Urinary bladder (tissue), 4 donors: ENCODE measurements around the gene STS. TPM values are rescaled to one million over a fixed set of nuclear protein-coding genes. Genes with fewer than 3 reads are reported as not detected.

Experiments
- DNase-seq: peaks from one replicate; pipeline ENCODE4 v3.0.0-alpha.2; 2015; ENCODE audit errors: extremely low spot score
- H3K27ac ChIP-seq: one replicate; pipeline ENCODE4 v1.5.1; 2013; ENCODE audit warnings: low read depth, mild to moderate bottlenecking, moderate library complexity
- H3K36me3 ChIP-seq: one replicate; pipeline ENCODE4 v1.6.1; 2013; ENCODE audit warnings: mild to moderate bottlenecking, moderate library complexity; ENCODE audit not compliant: insufficient read depth
- H3K4me1 ChIP-seq: one replicate; pipeline ENCODE4 v1.6.1; 2013; ENCODE audit warnings: mild to moderate bottlenecking, moderate library complexity; ENCODE audit not compliant: insufficient read depth
- H3K4me3 ChIP-seq: one replicate; pipeline ENCODE4 v1.5.1; 2013; ENCODE audit warnings: low read depth, low read length
- WGBS: extraction: QIAGEN DNeasy Blood & Tissue Kit; methylation state at CpG from one replicate; pipeline ENCODE4 v1.1.7; 2013; 5-methylcytosine and 5-hydroxymethylcytosine counted together
- polyA plus RNA-seq: library from polyadenylated mRNA; stranded (reverse); fragments of 200-250 nt; gene quantifications from one replicate; pipeline ENCODE4 v1.2.3, GENCODE V29; 2013
- total RNA-seq: library from RNA; depleted of rRNA; stranded (reverse); fragments of >200 nt; gene quantifications from one replicate; pipeline ENCODE4 v1.2.3, GENCODE V29; 2014
- donor health status: healthy with polysubstance abuse.
- donor health status: healthy.

The STS gene, protein sequence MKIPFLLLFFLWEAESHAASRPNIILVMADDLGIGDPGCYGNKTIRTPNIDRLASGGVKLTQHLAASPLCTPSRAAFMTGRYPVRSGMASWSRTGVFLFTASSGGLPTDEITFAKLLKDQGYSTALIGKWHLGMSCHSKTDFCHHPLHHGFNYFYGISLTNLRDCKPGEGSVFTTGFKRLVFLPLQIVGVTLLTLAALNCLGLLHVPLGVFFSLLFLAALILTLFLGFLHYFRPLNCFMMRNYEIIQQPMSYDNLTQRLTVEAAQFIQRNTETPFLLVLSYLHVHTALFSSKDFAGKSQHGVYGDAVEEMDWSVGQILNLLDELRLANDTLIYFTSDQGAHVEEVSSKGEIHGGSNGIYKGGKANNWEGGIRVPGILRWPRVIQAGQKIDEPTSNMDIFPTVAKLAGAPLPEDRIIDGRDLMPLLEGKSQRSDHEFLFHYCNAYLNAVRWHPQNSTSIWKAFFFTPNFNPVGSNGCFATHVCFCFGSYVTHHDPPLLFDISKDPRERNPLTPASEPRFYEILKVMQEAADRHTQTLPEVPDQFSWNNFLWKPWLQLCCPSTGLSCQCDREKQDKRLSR
- 11.8 TPM for total RNA-seq
- 4.5 TPM for polyA plus RNA-seq

DNA sequence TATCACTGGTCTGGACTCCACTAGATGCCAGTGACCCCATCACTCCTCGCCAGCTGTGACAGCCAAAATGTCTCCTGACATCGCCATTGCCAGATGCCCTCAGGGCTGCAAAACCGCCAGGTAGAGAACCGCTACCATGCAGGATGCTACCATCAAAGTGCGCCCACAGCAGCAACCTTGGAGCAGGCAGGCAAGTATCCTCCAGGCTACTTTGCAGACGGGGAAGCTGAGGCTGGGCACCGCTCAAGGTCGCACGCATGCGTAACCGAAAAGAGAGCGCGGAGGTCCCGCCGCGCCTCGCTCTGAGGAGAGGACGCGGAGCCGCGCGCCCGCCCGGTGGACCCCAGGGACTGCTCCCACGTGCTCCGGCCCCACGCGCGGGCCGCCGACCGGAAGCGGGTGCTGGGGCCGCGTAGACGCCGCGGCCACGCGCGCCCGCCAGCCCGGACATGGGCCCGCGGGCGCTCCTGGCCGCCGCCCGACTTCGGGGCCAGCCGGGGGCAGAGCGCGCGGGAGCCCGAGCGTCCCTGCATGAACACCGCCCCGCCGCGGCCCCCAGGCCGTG lies at the start of gene STS:
STS (plus strand) TSS at position 300 of the 565 bp plus-strand sequence. CDS start 105,488 bp downstream, outside the sequence.
- H3K27ac ChIP-seq = peak within 1 kb of the TSS; percentile 95
- H3K4me3 ChIP-seq = peak within 1 kb of the TSS; percentile 72
- H3K4me1 ChIP-seq = no peaks in the 10 kb centered on the region
- no peak for DNase-seq
- H3K36me3 ChIP-seq = no peaks in the 10 kb centered on the region
- under 1% methylated on average over 61 of the region's 61 CpGs for WGBS

DNA sequence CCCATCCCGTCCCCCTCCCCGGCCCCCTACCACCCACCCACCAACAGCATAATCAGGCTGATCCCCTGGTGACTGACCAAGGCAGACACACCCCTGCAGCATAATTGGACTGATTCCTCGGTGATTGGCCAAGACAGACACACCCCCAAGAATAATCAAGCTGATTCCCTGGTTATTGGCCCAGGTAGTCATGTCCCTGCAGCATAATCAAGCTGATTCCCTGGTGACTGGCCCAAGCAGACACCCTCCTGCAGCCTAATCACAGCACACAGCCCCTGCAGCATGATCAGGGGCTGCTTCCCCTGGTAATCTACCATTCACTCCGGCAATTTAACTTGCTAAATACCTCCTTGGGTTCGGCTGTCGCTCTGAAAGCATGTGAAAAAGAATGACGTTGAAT lies 47.5 kb upstream of the STS start:
- no peak overlapping the region for H3K27ac ChIP-seq
- H3K36me3 ChIP-seq = no peaks in the 10 kb centered on the region
- no peaks in the 10 kb centered on the region for H3K4me1 ChIP-seq
- DNase-seq = no peak
- no peak overlapping the region for H3K4me3 ChIP-seq
- 83% methylated on average over 7 of the region's 7 CpGs for WGBS

GRCh38 chrX:7102119-7102518 lies 45.4 kb upstream of the STS start:
- no peak overlapping the region for H3K27ac ChIP-seq
- no peak for DNase-seq
- H3K4me1 ChIP-seq = no peaks in the 10 kb centered on the region
- 51% methylated on average over 3 of the region's 3 CpGs for WGBS
- no peak overlapping the region for H3K4me3 ChIP-seq
- H3K36me3 ChIP-seq = no peaks in the 10 kb centered on the region

GRCh38 chrX:7106649-7107048 lies 40.9 kb upstream of the STS start:
- H3K27ac ChIP-seq = no peak overlapping the region
- H3K36me3 ChIP-seq = no peaks in the 10 kb centered on the region
- no peak overlapping the region for H3K4me3 ChIP-seq
- peaks cover 2% of the 10 kb centered on the region for H3K4me1 ChIP-seq
- no peak for DNase-seq
- WGBS = 92% methylated on average over 2 of the region's 2 CpGs

GRCh38 chrX:7108030-7108429 lies 39.5 kb upstream of the STS start:
- DNase-seq = no peak
- H3K4me3 ChIP-seq = no peak overlapping the region
- peaks cover 2% of the 10 kb centered on the region for H3K4me1 ChIP-seq
- no peaks in the 10 kb centered on the region for H3K36me3 ChIP-seq
- 95% methylated on average over 5 of the region's 5 CpGs for WGBS
- no peak overlapping the region for H3K27ac ChIP-seq

DNA sequence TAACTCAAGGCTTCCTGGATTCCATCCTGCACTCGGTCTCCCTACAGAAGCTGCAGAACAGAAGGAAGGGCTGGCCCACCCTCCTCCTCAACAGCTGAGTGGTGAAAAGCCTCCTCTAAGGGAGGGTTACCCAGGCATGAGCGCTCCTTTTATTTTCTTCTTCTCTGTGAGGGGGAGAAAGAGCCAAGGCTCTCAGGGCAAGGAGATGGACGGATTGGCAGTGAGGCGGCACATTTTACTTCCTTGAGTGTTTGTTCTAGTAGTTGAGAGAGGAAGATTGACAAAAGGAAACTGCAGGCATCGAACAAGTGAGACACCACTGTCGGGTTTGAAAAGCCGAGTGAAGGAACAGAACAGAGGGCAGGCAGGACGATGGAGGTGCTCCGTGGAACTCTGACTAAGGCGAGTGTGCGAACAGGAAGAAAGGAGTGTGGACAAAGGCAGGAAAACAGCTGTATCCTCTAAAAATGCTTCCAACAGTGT lies 38.4 kb upstream of the STS start:
- DNase-seq = no peak
- Histone ChIP-seq H3K4me1 (peaks cover 2% of the 10 kb centered on the region), H3K4me3 (no peak overlapping the region), H3K36me3 (no peaks in the 10 kb centered on the region), H3K27ac (peak overlapping the region; percentile 29)
- WGBS = 31% methylated on average over 11 of the region's 11 CpGs

GRCh38 chrX:7109838-7110793 lies 37.4 kb upstream of the STS start:
- Histone ChIP-seq H3K27ac (no peak overlapping the region), H3K4me3 (no peak overlapping the region), H3K4me1 (peaks cover 2% of the 10 kb centered on the region), H3K36me3 (no peaks in the 10 kb centered on the region)
- DNase-seq = no peak
- 79% methylated on average over 12 of the region's 12 CpGs for WGBS

- peaks cover 2% of the 10 kb centered on the region for H3K4me1 ChIP-seq
- no peak overlapping the region for H3K4me3 ChIP-seq
- H3K27ac ChIP-seq = no peak overlapping the region
- no peaks in the 10 kb centered on the region for H3K36me3 ChIP-seq
- WGBS = 75% methylated on average over 5 of the region's 5 CpGs
- DNase-seq = no peak
These were observed 36.7 kb upstream of the STS start for GRCh38 chrX:7110821-7111276.

GRCh38 chrX:7111518-7111917 lies 36.0 kb upstream of the STS start:
- DNase-seq = no peak
- 98% methylated on average over 6 of the region's 6 CpGs for WGBS
- no peaks in the 10 kb centered on the region for H3K36me3 ChIP-seq
- no peak overlapping the region for H3K4me3 ChIP-seq
- peaks cover 2% of the 10 kb centered on the region for H3K4me1 ChIP-seq
- no peak overlapping the region for H3K27ac ChIP-seq

DNA sequence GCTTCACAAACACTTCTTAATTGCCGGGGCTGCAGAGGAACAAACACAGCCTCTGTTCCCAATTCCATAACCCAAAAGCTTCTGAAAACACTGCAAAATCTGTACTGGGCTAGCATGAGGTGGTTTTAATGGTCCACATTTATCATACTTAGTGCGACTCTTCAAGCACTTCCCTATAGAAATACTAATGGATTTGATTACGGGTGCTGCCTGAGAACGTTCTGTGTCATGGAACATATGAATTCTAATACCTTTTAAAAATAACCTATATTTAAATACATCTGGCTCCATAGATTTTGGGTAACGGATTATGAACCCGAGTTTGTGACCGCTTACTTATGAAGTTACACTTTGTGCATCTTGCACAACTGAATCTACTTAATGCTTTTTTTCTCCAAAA lies 35.4 kb upstream of the STS start:
- Histone ChIP-seq H3K36me3 (no peaks in the 10 kb centered on the region), H3K27ac (no peak overlapping the region), H3K4me1 (peaks cover 2% of the 10 kb centered on the region), H3K4me3 (no peak overlapping the region)
- 97% methylated on average over 7 of the region's 7 CpGs for WGBS
- DNase-seq = no peak

- no peak for DNase-seq
- no peak overlapping the region for H3K27ac ChIP-seq
- WGBS = 36% methylated on average over 6 of the region's 6 CpGs
These were observed 32.0 kb upstream of the STS start for GRCh38 chrX:7115557-7115956.

DNA sequence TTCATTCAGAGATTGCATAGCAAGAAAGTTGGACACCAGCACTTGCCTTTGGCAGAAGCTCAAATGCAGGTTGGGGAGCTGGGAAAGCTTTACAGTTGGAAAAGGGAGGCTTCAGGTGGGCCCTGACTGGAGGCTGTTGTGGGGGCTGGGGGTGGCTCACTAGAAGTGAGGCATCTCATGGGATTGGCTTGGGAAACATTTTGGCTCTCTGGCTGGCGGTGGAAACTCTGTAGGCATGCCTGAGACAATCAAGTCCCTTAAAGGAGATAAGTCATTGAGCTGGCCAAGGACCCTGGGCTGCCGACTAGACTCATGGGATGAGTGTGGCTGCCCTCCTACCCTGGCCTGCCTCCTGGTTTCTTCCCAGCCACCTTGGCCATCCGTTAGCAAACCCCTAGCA lies 31.4 kb upstream of the STS start:
- Histone ChIP-seq H3K4me3 (no peak overlapping the region), H3K27ac (no peak overlapping the region), H3K36me3 (no peaks in the 10 kb centered on the region), H3K4me1 (peaks cover under 1% of the 10 kb centered on the region)
- 91% methylated on average over 3 of the region's 3 CpGs for WGBS
- DNase-seq = no peak

More at GRCh38 chrX:7115557-7115956, 32.0 kb upstream of the STS start:
- Histone ChIP-seq H3K4me1 (peaks cover 2% of the 10 kb centered on the region), H3K36me3 (no peaks in the 10 kb centered on the region), H3K4me3 (no peak overlapping the region)

DNA sequence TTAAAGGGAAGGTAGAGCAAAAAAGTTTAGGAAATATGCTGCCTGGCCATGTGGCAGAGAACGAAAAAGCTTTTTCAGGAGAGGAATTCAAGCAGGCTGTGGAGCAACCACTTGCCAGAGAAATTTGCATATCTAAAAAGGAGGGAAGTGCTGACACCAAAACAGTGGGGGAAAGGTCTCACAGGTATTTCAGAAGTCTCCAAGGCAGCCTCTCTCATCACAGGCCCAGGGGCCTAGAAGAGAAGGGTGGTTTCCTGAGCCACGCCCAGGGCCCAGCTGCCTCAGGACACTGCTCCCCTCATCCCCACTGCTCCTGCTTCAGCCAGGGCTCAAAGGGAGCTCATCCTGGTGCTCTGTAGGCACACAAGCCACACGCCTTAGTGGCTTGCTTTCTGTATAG lies 29.9 kb upstream of the STS start:
- H3K27ac ChIP-seq = no peak overlapping the region
- no peaks in the 10 kb centered on the region for H3K4me1 ChIP-seq
- no peak overlapping the region for H3K4me3 ChIP-seq
- no peak for DNase-seq
- 100% methylated on average over 3 of the region's 3 CpGs for WGBS
- H3K36me3 ChIP-seq = no peaks in the 10 kb centered on the region
